ENCODE data around the gene INPP5B.
A peak's percentile ranks its signal among the peaks of the same experiment; 100 is the strongest.

Gene INPP5B

GRCh38 chr1:37862330-37862729 lies 84.5 kb downstream of the INPP5B start:
- TF ChIP-seq CTCF (IDR thresholded peaks at IDR 0.05; ENCODE audit: low read depth, low read length, missing control alignments) = no peak
- H3K4me3 ChIP-seq (ENCODE audit: low read depth, low read length) = no peak overlapping the region
- no peak for DNase-seq (ENCODE audit: low read depth)
- in situ Hi-C loops (cut with HindIII; ENCODE audit: low sequenced_read_pairs) = no loop called here

- DNase-seq (ENCODE audit: low read depth) = no peak
- no peak for TF ChIP-seq CTCF (IDR thresholded peaks at IDR 0.05; ENCODE audit: low read depth, low read length, missing control alignments)
- in situ Hi-C loops (cut with HindIII; ENCODE audit: low sequenced_read_pairs) = no loop called here
- no peak overlapping the region for H3K4me3 ChIP-seq (ENCODE audit: low read depth, low read length)
These were observed 85.7 kb downstream of the INPP5B start for GRCh38 chr1:37861151-37861550.

- peak overlapping the region; percentile 91 for H3K4me3 ChIP-seq (ENCODE audit: low read depth, low read length)
- no peak for TF ChIP-seq CTCF (IDR thresholded peaks at IDR 0.05; ENCODE audit: low read depth, low read length, missing control alignments)
- no peak for DNase-seq (ENCODE audit: low read depth)
- in situ Hi-C loops (cut with HindIII; ENCODE audit: low sequenced_read_pairs) = no loop called here
These were observed 86.5 kb downstream of the INPP5B start for GRCh38 chr1:37860346-37860666.

GRCh38 chr1:37859507-37860345 lies 87.1 kb downstream of the INPP5B start, which contains the start of gene MTF1:
MTF1 (minus strand) TSS chr1:37859592; CDS start chr1:37857658, 1,934 bp downstream.
- peak; percentile 91 for TF ChIP-seq CTCF (IDR thresholded peaks at IDR 0.05; ENCODE audit: low read depth, low read length, missing control alignments)
- in situ Hi-C loops (cut with HindIII; ENCODE audit: low sequenced_read_pairs) = loop anchor here (5.0 kb wide), 1 partner anchor 33 kb away; no protein-coding TSS in a partner anchor
- DNase-seq (ENCODE audit: low read depth) = peak; percentile 95
- peak within 1 kb of the TSS; percentile 91 for H3K4me3 ChIP-seq (ENCODE audit: low read depth, low read length)

- in situ Hi-C loops (cut with HindIII; ENCODE audit: low sequenced_read_pairs) = loop anchor here (5.0 kb wide), 1 partner anchor 33 kb away; no protein-coding TSS in a partner anchor
- no peak for DNase-seq (ENCODE audit: low read depth)
- no peak for TF ChIP-seq CTCF (IDR thresholded peaks at IDR 0.05; ENCODE audit: low read depth, low read length, missing control alignments)
- peak overlapping the region; percentile 91 for H3K4me3 ChIP-seq (ENCODE audit: low read depth, low read length)
These were observed 87.8 kb downstream of the INPP5B start for GRCh38 chr1:37858931-37859506.

- in situ Hi-C loops (cut with HindIII; ENCODE audit: low sequenced_read_pairs) = no loop called here
- TF ChIP-seq CTCF (IDR thresholded peaks at IDR 0.05; ENCODE audit: low read depth, low read length, missing control alignments) = no peak
- DNase-seq (ENCODE audit: low read depth) = no peak
- no peak overlapping the region for H3K4me3 ChIP-seq (ENCODE audit: low read depth, low read length)
These were observed 92.4 kb downstream of the INPP5B start for GRCh38 chr1:37854406-37854805.
